ENCODE results near the gene NOC2L. TPM values are rescaled to one million over a fixed set of nuclear protein-coding genes. Genes with fewer than 3 reads are reported as not detected.
"Not testable (repeated sequence)": the region's sequence is repeated elsewhere in the genome, so short reads cannot be mapped to it uniquely, and the experiment has no call there.

NOC2L gene
- total RNA-seq, 2 donors from 2014 or later: 83.5 to 97.3 TPM

DNA sequence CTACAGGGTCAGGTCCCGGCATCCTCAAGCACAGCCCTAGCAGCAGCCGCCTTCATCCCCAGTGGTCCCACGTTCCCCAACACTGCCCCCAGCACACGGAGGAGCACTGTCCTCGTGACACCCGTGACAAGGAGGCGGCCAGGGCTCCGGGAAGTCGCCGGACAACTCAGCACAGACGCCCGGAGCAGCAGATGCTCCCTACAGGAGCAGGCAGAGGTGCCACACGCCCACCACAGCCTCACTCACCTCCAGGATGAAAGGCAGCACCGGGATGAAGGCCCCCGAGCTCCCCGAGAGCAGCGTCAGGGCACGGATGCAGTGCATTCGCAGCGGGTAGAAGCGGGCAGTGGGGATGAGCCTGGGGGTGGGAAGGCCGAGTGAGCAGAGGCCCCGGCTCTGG, 8.2 kb downstream of the NOC2L start:
- H3K36me3 Mint-ChIP-seq (ENCODE audit: low read depth): peaks cover 69% of the 10 kb centered on the region
- peaks cover 4% of the 10 kb centered on the region for H3K4me1 Mint-ChIP-seq

DNA sequence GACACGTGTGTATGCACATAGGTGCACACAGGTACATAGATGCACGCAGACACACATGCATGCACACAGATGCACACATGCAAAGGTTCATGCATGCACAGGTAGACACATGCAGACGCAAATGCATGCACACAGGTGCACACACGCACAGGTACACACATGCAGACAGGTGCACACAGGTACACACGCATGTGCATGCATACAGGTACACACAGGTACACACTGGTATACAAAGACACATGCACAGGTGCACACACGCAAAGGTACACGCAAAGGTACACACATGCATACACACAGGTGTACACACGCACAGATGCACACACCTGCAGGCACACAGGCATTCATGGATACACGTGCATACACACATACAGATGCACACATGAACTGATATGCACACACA, 8.8 kb downstream of the NOC2L start:
- TF ChIP-seq, protein P1, sequence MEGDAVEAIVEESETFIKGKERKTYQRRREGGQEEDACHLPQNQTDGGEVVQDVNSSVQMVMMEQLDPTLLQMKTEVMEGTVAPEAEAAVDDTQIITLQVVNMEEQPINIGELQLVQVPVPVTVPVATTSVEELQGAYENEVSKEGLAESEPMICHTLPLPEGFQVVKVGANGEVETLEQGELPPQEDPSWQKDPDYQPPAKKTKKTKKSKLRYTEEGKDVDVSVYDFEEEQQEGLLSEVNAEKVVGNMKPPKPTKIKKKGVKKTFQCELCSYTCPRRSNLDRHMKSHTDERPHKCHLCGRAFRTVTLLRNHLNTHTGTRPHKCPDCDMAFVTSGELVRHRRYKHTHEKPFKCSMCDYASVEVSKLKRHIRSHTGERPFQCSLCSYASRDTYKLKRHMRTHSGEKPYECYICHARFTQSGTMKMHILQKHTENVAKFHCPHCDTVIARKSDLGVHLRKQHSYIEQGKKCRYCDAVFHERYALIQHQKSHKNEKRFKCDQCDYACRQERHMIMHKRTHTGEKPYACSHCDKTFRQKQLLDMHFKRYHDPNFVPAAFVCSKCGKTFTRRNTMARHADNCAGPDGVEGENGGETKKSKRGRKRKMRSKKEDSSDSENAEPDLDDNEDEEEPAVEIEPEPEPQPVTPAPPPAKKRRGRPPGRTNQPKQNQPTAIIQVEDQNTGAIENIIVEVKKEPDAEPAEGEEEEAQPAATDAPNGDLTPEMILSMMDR (conservative IDR thresholded peaks at IDR 0.05): no peak
- H3K36me3 ChIP-seq (ENCODE audit: control insufficient read depth, insufficient read depth, low read length): peaks cover 67% of the 10 kb centered on the region
- Mint-ChIP-seq H3K27me3 (ENCODE audit: insufficient read depth) (no peaks in the 10 kb centered on the region), H3K4me3 (no peak overlapping the region), H3K36me3 (ENCODE audit: low read depth) (peaks cover 69% of the 10 kb centered on the region), H3K4me1 (peaks cover 4% of the 10 kb centered on the region), H3K9me3 (no peaks in the 10 kb centered on the region), H3K27ac (no peak overlapping the region)
- no peaks in the 10 kb centered on the region for H3K9me3 ChIP-seq (ENCODE audit: control insufficient read depth, low read length)
- 94 to 97% methylated on average over 9 of the region's 9 CpGs for WGBS, 2 experiments (ENCODE audit: insufficient coverage in 1 of 2, insufficient read length in 1 of 2)
- H3K4me3 ChIP-seq (ENCODE audit: low read length): no peak overlapping the region
- no peak for DNase-seq
- H3K9ac ChIP-seq (ENCODE audit: extremely low read depth, low read length, poor library complexity, severe bottlenecking): no peak overlapping the region
- no peaks in the 10 kb centered on the region for H3K27me3 ChIP-seq (ENCODE audit: control insufficient read depth, insufficient read depth, low read length, poor library complexity, severe bottlenecking)
- no peaks in the 10 kb centered on the region for H3K4me1 ChIP-seq (ENCODE audit: control insufficient read depth, insufficient read depth, low read length)
- H3K27ac ChIP-seq (ENCODE audit: low read depth, low read length): no peak overlapping the region

More for the DNA sequence above, 8.2 kb downstream of the NOC2L start:
- Histone ChIP-seq H3K9ac (ENCODE audit: extremely low read depth, low read length, poor library complexity, severe bottlenecking) (no peak overlapping the region), H3K4me3 (ENCODE audit: low read length) (no peak overlapping the region), H3K4me1 (ENCODE audit: control insufficient read depth, insufficient read depth, low read length) (no peaks in the 10 kb centered on the region), H3K27ac (ENCODE audit: low read depth, low read length) (no peak overlapping the region), H3K27me3 (ENCODE audit: control insufficient read depth, insufficient read depth, low read length, poor library complexity, severe bottlenecking) (no peaks in the 10 kb centered on the region), H3K9me3 (ENCODE audit: control insufficient read depth, low read length) (no peaks in the 10 kb centered on the region), H3K36me3 (ENCODE audit: control insufficient read depth, insufficient read depth, low read length) (peaks cover 74% of the 10 kb centered on the region)
- TF ChIP-seq, protein P1 (conservative IDR thresholded peaks at IDR 0.05): no peak
- Mint-ChIP-seq H3K27me3 (ENCODE audit: insufficient read depth) (no peaks in the 10 kb centered on the region), H3K27ac (no peak overlapping the region), H3K9me3 (no peaks in the 10 kb centered on the region), H3K4me3 (no peak overlapping the region)
- 88 to 95% methylated on average over 3 to 23 of the region's 23 CpGs for WGBS, 2 experiments (ENCODE audit: insufficient coverage in 1 of 2, insufficient read length in 1 of 2)
- DNase-seq: no peak

DNA sequence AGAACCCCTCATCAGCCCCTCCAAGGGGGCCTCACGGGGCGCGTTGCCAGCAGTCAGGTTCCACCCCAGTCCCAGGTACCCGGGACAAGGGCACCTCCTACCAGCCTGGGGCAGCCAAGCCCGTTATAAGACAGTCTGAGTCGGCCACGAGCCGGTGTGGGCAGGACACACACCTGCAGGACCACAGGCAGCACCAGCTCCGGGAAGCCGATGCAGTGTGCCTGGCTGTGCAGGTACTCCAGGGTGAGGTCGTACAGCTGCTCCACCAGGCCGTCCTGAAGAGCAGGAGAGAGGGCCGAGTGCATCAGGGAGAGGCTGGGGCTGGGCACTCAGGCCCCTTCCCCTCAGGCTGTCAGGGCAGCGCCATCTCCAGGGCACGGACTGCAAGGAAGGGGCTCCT, 11.1 kb downstream of the NOC2L start:
- Mint-ChIP-seq H3K36me3 (ENCODE audit: low read depth) (peaks cover 57% of the 10 kb centered on the region), H3K9me3 (no peaks in the 10 kb centered on the region), H3K27me3 (ENCODE audit: insufficient read depth) (no peaks in the 10 kb centered on the region), H3K4me1 (peaks cover 8% of the 10 kb centered on the region), H3K4me3 (no peak overlapping the region), H3K27ac (no peak overlapping the region)
- Histone ChIP-seq H3K4me1 (ENCODE audit: control insufficient read depth, insufficient read depth, low read length) (no peaks in the 10 kb centered on the region), H3K4me3 (ENCODE audit: low read length) (no peak overlapping the region), H3K9me3 (ENCODE audit: control insufficient read depth, low read length) (no peaks in the 10 kb centered on the region), H3K27me3 (ENCODE audit: control insufficient read depth, insufficient read depth, low read length, poor library complexity, severe bottlenecking) (no peaks in the 10 kb centered on the region), H3K9ac (ENCODE audit: extremely low read depth, low read length, poor library complexity, severe bottlenecking) (no peak overlapping the region), H3K36me3 (ENCODE audit: control insufficient read depth, insufficient read depth, low read length) (peaks cover 44% of the 10 kb centered on the region), H3K27ac (ENCODE audit: low read depth, low read length) (no peak overlapping the region)
- 95 to 96% methylated on average over 11 to 15 of the region's 15 CpGs for WGBS, 2 experiments (ENCODE audit: insufficient coverage in 1 of 2, insufficient read length in 1 of 2)
- TF ChIP-seq, protein P1 (conservative IDR thresholded peaks at IDR 0.05): no peak
- no peak for DNase-seq

DNA sequence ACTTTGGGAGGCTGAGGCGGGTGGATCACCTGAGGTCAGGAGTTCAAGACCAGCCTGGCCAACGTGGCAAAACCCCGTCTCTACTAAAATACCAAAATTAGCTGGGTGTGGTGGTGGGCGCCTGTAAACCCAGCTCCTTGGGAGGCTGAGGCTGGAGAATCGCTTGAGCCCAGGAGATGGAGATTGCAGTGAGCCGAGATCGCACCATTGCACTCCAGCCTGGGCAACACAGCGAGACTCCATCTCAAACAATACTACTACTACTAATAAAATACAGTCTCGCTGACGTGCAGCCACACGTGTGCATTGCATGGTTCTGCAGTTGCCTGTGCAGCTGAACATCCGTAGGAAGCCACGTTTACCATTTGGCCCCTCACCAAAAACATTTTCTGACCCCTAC, 12.2 kb downstream of the NOC2L start:
- not testable (repeated sequence) for DNase-seq; H3K27ac ChIP-seq (ENCODE audit: low read depth, low read length); H3K4me3 ChIP-seq (ENCODE audit: low read length); H3K27ac Mint-ChIP-seq; H3K4me3 Mint-ChIP-seq; H3K4me1 ChIP-seq (ENCODE audit: control insufficient read depth, insufficient read depth, low read length); H3K4me1 Mint-ChIP-seq; H3K9ac ChIP-seq (ENCODE audit: extremely low read depth, low read length, poor library complexity, severe bottlenecking); H3K27me3 Mint-ChIP-seq (ENCODE audit: insufficient read depth); H3K27me3 ChIP-seq (ENCODE audit: control insufficient read depth, insufficient read depth, low read length, poor library complexity, severe bottlenecking); H3K9me3 Mint-ChIP-seq; H3K9me3 ChIP-seq (ENCODE audit: control insufficient read depth, low read length)
- WGBS, 2 experiments (ENCODE audit: insufficient coverage in 1 of 2, insufficient read length in 1 of 2): 94 to 96% methylated on average over 5 to 13 of the region's 13 CpGs
- H3K36me3 Mint-ChIP-seq (ENCODE audit: low read depth): peaks cover 53% of the 10 kb centered on the region
- peaks cover 40% of the 10 kb centered on the region for H3K36me3 ChIP-seq (ENCODE audit: control insufficient read depth, insufficient read depth, low read length)
